Measurements from ENCODE around the gene C18orf63.
"Not testable (repeated sequence)": the region's sequence is repeated elsewhere in the genome, so short reads cannot be mapped to it uniquely, and the experiment has no call there.

C18orf63 gene

GRCh38 chr18:74286106-74286855 is 29.4 kb upstream of the C18orf63 start:
- no peak for DNase-seq (ENCODE audit: low read depth, low spot score)

DNA sequence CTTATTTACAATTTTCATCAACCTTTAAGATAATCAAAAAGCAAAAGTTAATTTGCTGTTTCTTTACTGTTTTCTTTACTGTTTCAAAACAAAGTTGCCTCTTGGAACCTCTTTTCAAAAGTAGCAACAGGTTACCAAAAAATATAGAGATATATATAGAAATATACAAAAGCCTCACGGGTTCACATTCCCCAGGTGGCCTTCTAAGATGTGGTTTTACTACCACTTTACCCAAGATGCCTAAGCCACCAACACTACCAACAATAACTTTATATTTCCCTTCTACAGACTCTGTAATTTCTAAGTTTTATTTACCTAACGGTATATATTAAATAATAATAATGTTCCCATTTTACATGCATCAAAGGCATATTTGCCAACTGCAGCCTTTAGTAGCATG is 28.8 kb upstream of the C18orf63 start:
- DNase-seq (ENCODE audit: low read depth, low spot score), result no peak

GRCh38 chr18:74288041-74288440 is 27.6 kb upstream of the C18orf63 start:
- no peak for DNase-seq (ENCODE audit: low read depth, low spot score)

DNA sequence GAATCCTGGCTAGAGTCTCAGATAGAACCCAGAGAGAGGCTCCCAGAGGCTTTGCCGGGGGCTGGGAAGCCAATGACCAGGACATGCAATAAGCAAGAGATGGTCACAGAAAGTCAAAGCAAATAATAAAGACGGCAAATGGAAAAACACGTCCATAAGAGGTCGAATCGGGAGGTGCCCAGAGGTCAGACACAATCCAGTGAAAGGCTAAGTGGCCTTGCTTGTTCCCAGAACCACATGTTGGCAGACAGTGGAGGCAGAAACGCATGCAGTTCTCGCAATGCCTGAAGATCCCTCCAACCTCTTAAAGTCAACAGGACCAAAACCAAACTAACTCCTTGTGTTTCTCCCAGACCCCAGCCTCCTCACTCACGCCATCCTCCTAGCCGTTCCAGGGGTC is 26.9 kb upstream of the C18orf63 start:
- no peak for DNase-seq (ENCODE audit: low read depth, low spot score)

DNA sequence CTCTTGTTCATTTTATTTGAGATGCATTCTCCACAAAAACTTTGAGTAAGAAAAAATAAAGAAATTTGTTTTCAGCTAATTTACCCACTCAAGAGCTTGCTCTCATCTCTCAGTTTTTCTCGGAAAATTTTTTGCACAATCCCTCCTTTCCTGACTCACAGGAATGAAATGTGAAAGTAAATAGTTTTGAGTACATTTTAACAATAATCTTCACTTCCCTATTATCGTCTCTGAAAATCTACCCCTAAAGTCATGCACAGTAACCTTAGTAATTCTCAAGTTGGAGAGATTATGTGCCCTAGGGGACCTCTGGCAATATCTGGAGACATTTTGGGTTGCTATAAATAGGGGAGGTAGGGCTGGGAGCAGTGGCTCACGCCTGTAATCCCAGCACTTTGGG is 26.5 kb upstream of the C18orf63 start:
- no peak for DNase-seq (ENCODE audit: low read depth, low spot score)

- DNase-seq (ENCODE audit: low read depth, low spot score), result no peak
Measured at GRCh38 chr18:74290021-74290420, 25.6 kb upstream of the C18orf63 start.

DNA sequence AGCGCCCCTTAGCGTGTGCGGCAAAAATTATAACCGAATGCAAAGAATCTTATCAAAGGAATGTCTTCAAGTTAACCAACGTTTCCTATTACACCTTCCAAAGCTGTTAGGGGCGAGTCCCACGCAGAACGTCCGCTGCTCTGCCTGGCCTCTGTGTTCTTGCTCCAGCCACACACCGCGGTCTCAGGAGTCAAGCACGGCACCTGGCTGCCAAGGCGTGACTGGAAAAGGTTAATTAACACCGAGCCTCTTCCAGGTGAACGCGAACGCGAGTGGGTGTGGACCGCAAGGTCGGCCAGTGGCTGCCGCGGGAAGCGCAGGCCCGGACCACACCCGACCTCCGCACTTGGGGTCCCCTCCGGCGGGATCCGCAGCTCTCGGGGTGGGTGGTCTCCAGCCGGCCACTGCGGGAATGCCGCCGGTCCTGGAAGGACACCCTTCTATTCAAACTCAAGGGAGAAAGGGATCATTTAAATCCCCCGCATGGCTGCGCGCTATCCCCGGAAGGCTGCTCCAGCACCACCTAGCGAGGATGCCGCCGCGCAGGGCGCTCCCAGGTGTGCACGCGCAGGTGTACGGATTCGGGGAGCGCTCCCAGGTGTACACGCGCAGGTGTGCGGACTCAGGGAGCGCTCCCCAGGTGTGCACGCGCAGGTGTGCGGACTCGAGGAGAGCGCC is 24.7 kb upstream of the C18orf63 start:
- no peak for DNase-seq (ENCODE audit: low read depth, low spot score)

- DNase-seq (ENCODE audit: low read depth, low spot score), result no peak
Measured at GRCh38 chr18:74291472-74291770, 24.2 kb upstream of the C18orf63 start.

- peak; percentile 95 for DNase-seq (ENCODE audit: low read depth, low spot score)
Measured at GRCh38 chr18:74291771-74292540, 23.7 kb upstream of the C18orf63 start, which contains the start of gene CYB5A. CYB5A (minus strand) TSS chr18:74291963; CDS start chr18:74291875, 88 bp downstream.

DNA sequence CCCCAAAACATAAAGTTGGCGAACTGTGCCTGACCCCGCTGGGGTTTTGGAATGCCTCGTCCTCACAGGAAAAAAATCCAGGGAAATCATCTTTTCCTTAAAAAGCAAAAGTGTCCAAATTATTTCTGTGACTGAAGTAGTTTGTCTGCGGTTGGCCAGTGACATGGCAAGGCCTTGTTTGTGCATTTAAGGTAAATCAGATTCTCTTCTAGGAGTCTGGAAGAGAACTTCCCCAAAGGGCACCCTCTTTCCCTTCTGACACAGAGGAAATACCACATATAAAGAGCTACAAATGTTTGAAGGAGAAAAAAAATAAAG is 23.1 kb upstream of the C18orf63 start:
- DNase-seq (ENCODE audit: low read depth, low spot score), result no peak

DNA sequence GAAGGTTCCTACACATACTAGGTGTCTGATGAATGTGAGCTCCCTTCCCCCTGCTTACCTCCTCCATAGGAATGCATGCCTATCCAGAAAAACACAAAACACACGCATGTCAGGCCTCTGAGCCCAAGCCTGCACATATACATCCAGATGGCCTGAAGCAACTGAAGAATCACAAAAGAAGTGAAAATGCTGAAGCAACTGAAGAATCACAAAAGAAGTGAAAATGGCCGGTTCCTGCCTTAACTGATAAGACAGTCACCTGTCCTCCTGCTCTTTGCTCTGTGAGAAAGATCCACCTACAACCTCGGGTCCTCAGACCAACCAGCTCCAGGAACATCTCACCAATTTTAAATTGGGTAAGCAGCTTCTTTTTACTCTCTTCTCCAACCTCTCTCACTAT is 22.7 kb upstream of the C18orf63 start:
- DNase-seq (ENCODE audit: low read depth, low spot score), result not testable (repeated sequence)

DNA sequence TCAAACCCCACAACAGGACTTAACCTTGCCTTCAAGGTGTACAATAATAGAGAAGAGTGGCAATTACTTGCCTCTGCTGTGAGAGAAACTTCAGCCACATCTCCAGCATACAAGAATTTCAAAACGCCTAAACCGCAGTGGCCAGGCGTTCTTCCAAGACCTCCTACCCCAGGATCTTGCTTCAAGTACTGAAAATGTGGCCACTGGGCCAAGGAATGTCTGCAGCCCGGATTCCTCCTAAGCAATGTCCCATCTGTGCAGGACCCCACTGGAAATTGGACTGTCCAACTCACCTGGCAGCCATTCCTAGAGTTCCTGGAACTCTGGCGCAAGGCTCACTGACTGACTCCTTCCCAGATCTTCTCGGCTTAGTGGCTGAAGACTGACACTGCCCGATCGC is 21.1 kb upstream of the C18orf63 start:
- DNase-seq (ENCODE audit: low read depth, low spot score), result no peak

GRCh38 chr18:74299162-74299561 is 16.5 kb upstream of the C18orf63 start:
- DNase-seq (ENCODE audit: low read depth, low spot score), result no peak

DNA sequence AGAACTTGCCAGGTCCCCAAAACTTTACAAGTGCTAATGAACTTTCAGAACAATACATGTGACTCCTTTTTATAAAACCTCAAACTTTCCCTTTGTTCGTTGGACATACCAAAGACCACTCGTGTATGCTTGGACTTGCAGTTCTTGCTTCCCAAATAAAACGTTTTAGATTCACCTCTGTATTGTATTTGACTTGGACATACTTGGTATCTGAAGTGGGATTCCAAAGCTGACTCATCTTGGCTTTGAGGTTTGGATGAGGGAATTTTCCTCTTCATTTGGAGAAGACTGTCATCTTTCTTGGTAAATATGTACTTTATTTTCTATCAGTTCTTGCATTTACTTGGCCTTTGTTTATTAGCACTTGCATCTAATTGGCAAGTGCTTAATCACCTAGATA is 15.9 kb upstream of the C18orf63 start:
- DNase-seq (ENCODE audit: low read depth, low spot score), result no peak

DNA sequence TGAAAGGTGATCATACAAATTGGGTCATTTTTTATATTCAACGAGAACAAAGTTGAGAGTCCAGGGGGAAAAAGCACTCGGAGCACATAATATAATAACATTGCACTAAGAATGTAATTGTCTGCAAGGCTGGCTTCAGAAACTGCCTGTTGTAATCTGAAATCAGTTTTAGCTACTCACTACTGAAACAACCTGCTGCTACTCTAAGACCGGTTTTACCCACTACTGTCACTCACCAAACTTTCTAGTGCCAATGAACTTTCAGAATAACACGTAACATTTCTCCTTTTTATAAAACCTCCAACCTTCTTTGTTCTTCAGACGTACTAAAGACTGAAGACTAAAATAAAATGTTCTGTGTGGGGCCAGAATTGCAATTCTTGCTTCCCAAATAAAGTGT is 12.3 kb upstream of the C18orf63 start:
- DNase-seq (ENCODE audit: low read depth, low spot score), result no peak

DNA sequence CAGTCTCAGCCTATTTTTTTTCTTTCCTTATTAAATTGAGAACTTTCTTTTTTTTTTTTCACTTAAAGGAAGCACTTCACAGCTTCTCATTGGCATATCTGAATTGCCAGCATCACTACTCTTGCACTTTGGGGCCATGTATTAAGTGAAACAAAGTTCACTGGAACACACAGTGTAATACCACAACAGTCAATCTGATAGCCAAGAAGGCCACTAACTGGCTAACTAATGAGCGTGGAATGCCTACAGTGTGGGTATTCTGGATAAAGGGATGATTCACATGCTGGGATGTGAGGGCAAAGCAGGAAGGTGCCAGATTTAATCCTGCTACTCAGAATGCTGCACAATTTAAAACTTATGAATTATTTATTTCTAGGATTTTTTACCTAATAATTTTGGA is 11.7 kb upstream of the C18orf63 start:
- DNase-seq (ENCODE audit: low read depth, low spot score), result no peak

GRCh38 chr18:74310411-74310810 is 5.2 kb upstream of the C18orf63 start:
- no peak for DNase-seq (ENCODE audit: low read depth, low spot score)

- DNase-seq (ENCODE audit: low read depth, low spot score), result no peak
Measured at GRCh38 chr18:74311000-74311399, 4.6 kb upstream of the C18orf63 start.

DNA sequence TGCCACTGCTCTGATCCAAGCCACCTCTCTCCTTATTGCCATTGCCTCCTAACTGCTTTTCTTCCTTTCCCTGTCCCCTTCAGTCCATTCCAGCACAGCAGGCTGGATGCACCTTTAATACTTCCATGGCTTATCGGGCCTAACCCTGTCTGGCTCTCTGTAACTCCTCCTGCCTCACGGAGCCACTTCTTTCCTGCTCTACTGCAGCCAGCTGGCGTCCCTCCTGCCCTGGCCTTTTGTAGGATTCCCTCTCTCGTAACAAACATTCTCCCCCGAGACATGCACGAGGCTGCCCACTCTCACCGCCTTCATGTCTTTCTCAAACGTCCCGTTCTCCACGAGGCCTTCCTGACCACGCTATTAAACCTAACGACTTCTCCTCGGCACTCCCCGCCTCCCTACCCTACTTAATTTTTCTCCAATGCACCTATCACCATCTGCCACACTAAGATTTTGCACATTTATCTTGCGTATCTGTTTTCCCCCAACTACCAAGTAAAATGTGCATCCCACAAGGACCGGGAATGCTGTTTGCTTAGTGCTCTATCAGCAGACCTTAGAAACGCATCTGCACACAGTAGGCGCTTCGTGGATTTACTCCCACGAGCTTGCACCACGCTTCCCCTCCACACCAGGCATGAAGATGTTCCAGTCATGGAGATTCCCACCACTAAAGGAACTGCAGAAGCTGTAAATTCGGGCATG is 728 bp upstream of the C18orf63 start:
- DNase-seq (ENCODE audit: low read depth, low spot score), result no peak

DNA sequence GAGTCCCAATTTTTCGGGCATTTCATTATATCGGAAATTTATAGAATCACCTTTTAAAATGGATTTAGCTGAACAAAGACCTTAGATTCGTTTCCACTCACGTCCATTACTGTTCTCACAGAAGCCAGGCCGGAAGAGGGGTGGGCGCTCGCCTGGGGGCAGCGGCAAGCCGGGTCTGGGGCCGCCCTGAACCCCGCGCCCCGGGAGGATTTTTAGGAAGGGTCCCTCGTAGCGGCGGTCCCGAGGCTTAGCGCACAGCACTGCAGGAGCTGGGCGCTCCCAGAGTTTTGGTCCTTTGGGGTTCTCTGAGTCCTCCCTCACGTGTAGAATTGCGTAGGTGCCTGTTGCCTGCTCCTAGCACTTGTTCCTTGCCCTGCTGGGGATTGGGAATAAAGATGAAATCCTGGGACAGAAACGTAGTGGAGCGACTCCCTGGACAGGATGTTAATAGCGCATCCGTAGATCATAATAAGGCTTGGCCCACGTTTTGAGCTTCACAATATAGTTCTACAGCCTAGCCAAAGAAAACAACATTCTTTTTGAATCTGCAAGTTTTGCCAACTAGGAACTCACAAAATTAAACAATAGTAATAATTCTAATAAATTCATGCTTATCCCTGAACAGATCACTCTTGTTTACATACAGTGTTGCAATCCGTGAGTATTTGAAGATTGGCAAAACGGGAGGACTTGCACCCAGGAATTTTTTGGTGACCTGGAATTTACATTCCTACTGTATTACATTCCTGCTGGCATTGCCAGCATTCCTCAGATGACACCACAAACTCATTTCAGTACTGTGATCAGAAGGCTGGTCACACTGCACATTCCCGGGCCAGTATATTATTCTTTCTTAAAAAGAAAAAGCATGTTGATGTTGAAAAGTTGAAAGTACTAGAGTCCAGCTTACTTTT is 875 bp downstream of the C18orf63 start:
- DNase-seq (ENCODE audit: low read depth, low spot score), result no peak

GRCh38 chr18:74326231-74326630 is 10.6 kb downstream of the C18orf63 start:
- no peak for DNase-seq (ENCODE audit: low read depth, low spot score)

All from activated CD4-positive, CD25-positive, alpha-beta regulatory T cell treated with anti-CD3 and anti-CD28 coated beads, Interleukin-2, amount 50 U/mL, for 16 hours (primary cell).